ENCODE data around the gene NKX6-2. TPM values are rescaled to one million over a fixed set of nuclear protein-coding genes. Genes with fewer than 3 reads are reported as not detected.

NKX6-2 gene
- total and polyA plus RNA-seq, 2 of the 8 experiments (the other 6 are each of a cell fraction or from before 2014, with no cell fraction given), result 0.06 TPM; not detected in 1

- H3K27ac ChIP-seq (ENCODE audit: low read depth, low read length), result no peak overlapping the region
- no peak overlapping the region for H3K14ac ChIP-seq (ENCODE audit: insufficient read length)
- DNase-seq (ENCODE audit: low read depth in 1 of 2, low spot score in 2 of 2) (no peak), FAIRE-seq (no peak)
- H3K9ac ChIP-seq (replicated peaks in 1 of 4; ENCODE audit: extremely low read depth in 1 of 4, low read depth in 3 of 4, low read length in 3 of 4), result no peak overlapping the region
- no peaks in the 10 kb centered on the region for H3K79me2 ChIP-seq (ENCODE audit: control insufficient read depth in 1 of 2, insufficient read depth in 2 of 2, low read length in 2 of 2)
- H2BK20ac ChIP-seq (ENCODE audit: low read length), result no peak overlapping the region
- no peak overlapping the region for H3K4me2 ChIP-seq (ENCODE audit: insufficient read depth in 1 of 2, low read depth in 2 of 2, low read length in 2 of 2)
- H3K4me3 ChIP-seq (ENCODE audit: extremely low read depth in 1 of 4, insufficient read depth in 2 of 4, low read depth in 3 of 4, low read length in 4 of 4), result no peak overlapping the region
- 87% methylated on average over 6 of the region's 6 CpGs; no CpG with 5 or more reads in 1 of the 2 experiments for WGBS, 2 experiments (ENCODE audit: extremely low coverage in 1 of 2, insufficient coverage in 1 of 2, insufficient read length in 1 of 2, insufficient replicate concordance in 2 of 2, low coverage in 1 of 2, low lambda C conversion rate in 2 of 2, missing lambda C conversion rate in 1 of 2)
- TF ChIP-seq SRF (IDR thresholded peaks at IDR 0.05; ENCODE audit: low read depth, low read length) (no peak), MAFK (IDR thresholded peaks at IDR 0.05; ENCODE audit: low read depth, low read length) (no peak), JUND (IDR thresholded peaks at IDR 0.05; ENCODE audit: low read length) (no peak), TBP (IDR thresholded peaks at IDR 0.05; ENCODE audit: low read depth, low read length) (no peak), SIN3A (conservative IDR thresholded peaks at IDR 0.05 in 1 of 2, IDR thresholded peaks at IDR 0.05 in 1 of 2; ENCODE audit: low read depth in 1 of 2, low read length in 2 of 2) (no peak), CEBPB (IDR thresholded peaks at IDR 0.05; ENCODE audit: low read depth, low read length) (no peak), ASH2L (IDR thresholded peaks at IDR 0.05; ENCODE audit: low read length) (no peak), ATF3 (IDR thresholded peaks at IDR 0.05; ENCODE audit: insufficient read depth, low read depth, low read length) (no peak), TAF1 (IDR thresholded peaks at IDR 0.05; ENCODE audit: low read depth, low read length) (no peak), KDM1A (IDR thresholded peaks at IDR 0.05; ENCODE audit: borderline replicate concordance, low read length) (no peak), BCL11A (IDR thresholded peaks at IDR 0.05; ENCODE audit: low read depth in 2 of 2, low read length in 2 of 2) (no peak), KDM5A (IDR thresholded peaks at IDR 0.05; ENCODE audit: low read length) (no peak), EZH2 (IDR thresholded peaks at IDR 0.05; ENCODE audit: low read depth, low read length, severe bottlenecking) (no peak)
- H2BK5ac ChIP-seq (ENCODE audit: low read depth, low read length), result no peak overlapping the region
- no peak overlapping the region for H2AFZ ChIP-seq (ENCODE audit: low read length)
- POLR2A ChIA-PET (ENCODE audit: partially characterized antibody), result no interaction called here
- CTCF ChIA-PET (ENCODE audit: partially characterized antibody), result no interaction called here
- H4K20me1 ChIP-seq (replicated peaks in 1 of 2; ENCODE audit: control insufficient read depth in 1 of 2, insufficient read depth in 2 of 2, low read length in 2 of 2), result peaks cover 0 to 3% of the 10 kb centered on the region in 2 experiments
- no peak overlapping the region for H4K91ac ChIP-seq (replicated peaks; ENCODE audit: insufficient read length, low read length)
- no peak overlapping the region for H3K4ac ChIP-seq (replicated peaks; ENCODE audit: insufficient read length, low read depth, low read length)
- H3K23ac ChIP-seq (ENCODE audit: insufficient read length), result no peak overlapping the region
- no peaks in the 10 kb centered on the region for H3K23me2 ChIP-seq (ENCODE audit: low read depth, low read length)
- H2BK120ac ChIP-seq (replicated peaks; ENCODE audit: low read depth, low read length), result no peak overlapping the region
- no peak overlapping the region for H2BK15ac ChIP-seq (ENCODE audit: low read length)
- H2BK12ac ChIP-seq (ENCODE audit: low read depth, low read length), result no peak overlapping the region
- H3K56ac ChIP-seq (replicated peaks; ENCODE audit: insufficient read length, low read depth, low read length), result no peak overlapping the region
- peaks cover 0 to 22% (median 8%) of the 10 kb centered on the region in 4 experiments; a peak in 5 of 7 replicates for H3K4me1 ChIP-seq (replicated peaks in 1 of 4; ENCODE audit: control insufficient read depth in 3 of 4, insufficient read depth in 4 of 4, low read length in 3 of 4)
- H3K36me3 ChIP-seq (ENCODE audit: control insufficient read depth in 2 of 4, insufficient read depth in 4 of 4, low read length in 3 of 4), result no peaks in the 10 kb centered on the region
- no peak overlapping the region for H2AK5ac ChIP-seq (ENCODE audit: low read depth, low read length)
- no peak overlapping the region for H4K8ac ChIP-seq (ENCODE audit: extremely low read depth, insufficient read depth, low read length)
- H3K27me3 ChIP-seq (replicated peaks in 1 of 4; ENCODE audit: control insufficient read depth in 3 of 4, extremely low read depth in 1 of 4, insufficient read depth in 3 of 4, low read length in 3 of 4), result no peaks in the 10 kb centered on the region
- no peak overlapping the region for H3K18ac ChIP-seq (ENCODE audit: extremely low read depth, low read length)
- no peaks in the 10 kb centered on the region; the same call in 1 of the 2 replicates for H3K79me1 ChIP-seq (ENCODE audit: low read depth, low read length)
- H4K5ac ChIP-seq (ENCODE audit: insufficient read length, low read depth, low read length), result no peak overlapping the region
- no peaks in the 10 kb centered on the region for H3K9me3 ChIP-seq (ENCODE audit: insufficient read depth in 2 of 2, low read depth in 1 of 2, low read length in 1 of 2)
Observed at GRCh38 chr10:132740588-132740987, 45.4 kb downstream of the NKX6-2 start.

Measured in H1 (cell line).